CD4-positive, alpha-beta T cell treated with Interleukin-4 for 1 hour (primary cell): ENCODE data around the gene GNAQ.

Source experiments
- DNase-seq, 2 donors: peaks; one replicate each; pipeline ENCODE4 v3.0.0-alpha.2; 2020 to 2022

Gene GNAQ

GRCh38 chr9:77677957-77678535 lies 353.6 kb downstream of the GNAQ start:
- DNase-seq, result no peak

- DNase-seq, result no peak
These were observed 354.2 kb downstream of the GNAQ start for GRCh38 chr9:77677397-77677796.

- DNase-seq, result no peak
These were observed 357.4 kb downstream of the GNAQ start for GRCh38 chr9:77673941-77674791.

- DNase-seq, result no peak
These were observed 359.4 kb downstream of the GNAQ start for GRCh38 chr9:77672183-77672582.

GRCh38 chr9:77667151-77667550 lies 364.5 kb downstream of the GNAQ start:
- DNase-seq, result no peak
